HG03520 (cell line): ENCODE data around the gene DAAM2.

ENCODE experiments used
- ATAC-seq: cut with Tn5 transposase; IDR thresholded peaks from one replicate; pipeline ENCODE4 v1.9.1; 2021; ENCODE audit warnings: mild to moderate bottlenecking, moderate library complexity; ENCODE audit not compliant: unreplicated experiment

The DAAM2 gene

GRCh38 chr6:39881851-39882530 lies 89.8 kb downstream of the DAAM2 start:
- ATAC-seq, result no peak

- no peak for ATAC-seq
Measured at GRCh38 chr6:39882531-39882899, 90.3 kb downstream of the DAAM2 start.

- ATAC-seq, result no peak
Measured at GRCh38 chr6:39884696-39885095, 92.5 kb downstream of the DAAM2 start.

- no peak for ATAC-seq
Measured at GRCh38 chr6:39885691-39886090, 93.5 kb downstream of the DAAM2 start.

GRCh38 chr6:39886871-39887270 lies 94.7 kb downstream of the DAAM2 start:
- ATAC-seq, result no peak

GRCh38 chr6:39887692-39888450 lies 95.7 kb downstream of the DAAM2 start:
- no peak for ATAC-seq

DNA sequence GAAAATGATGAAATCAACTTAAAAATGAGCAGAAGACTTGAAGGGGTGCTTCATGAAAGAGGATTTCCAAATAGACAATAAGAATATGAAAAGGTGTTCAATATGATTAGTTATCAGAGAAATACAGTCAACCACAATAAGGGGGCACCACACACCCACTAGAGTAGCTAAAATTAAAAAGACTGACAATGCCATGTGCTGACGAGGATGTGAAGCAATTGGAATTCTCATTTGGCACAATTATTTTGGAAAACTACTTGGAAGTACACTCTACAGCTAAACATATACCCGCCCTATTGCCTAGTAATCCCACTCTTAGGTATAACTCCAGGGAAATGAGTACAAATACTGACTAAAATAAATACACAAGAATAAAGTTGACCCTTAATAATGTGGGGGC lies 97.1 kb downstream of the DAAM2 start:
- ATAC-seq, result no peak

DNA sequence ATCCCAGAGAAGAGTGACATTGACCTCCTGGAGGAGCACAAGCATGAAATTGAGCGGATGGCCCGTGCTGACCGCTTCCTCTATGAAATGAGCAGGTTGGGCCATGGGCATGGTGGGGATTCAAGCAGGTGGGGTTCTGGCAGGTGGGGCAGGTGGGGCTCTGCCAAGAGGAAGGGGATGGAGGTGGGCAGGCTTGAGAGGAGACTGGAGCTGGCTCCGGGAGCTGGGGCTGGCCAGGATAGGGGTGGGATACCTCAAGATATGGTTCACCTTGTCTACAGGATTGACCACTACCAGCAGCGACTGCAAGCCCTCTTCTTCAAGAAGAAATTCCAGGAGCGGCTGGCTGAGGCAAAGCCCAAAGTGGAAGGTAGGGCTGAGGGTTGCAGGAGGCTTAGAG lies 99.2 kb downstream of the DAAM2 start:
- no peak for ATAC-seq

DNA sequence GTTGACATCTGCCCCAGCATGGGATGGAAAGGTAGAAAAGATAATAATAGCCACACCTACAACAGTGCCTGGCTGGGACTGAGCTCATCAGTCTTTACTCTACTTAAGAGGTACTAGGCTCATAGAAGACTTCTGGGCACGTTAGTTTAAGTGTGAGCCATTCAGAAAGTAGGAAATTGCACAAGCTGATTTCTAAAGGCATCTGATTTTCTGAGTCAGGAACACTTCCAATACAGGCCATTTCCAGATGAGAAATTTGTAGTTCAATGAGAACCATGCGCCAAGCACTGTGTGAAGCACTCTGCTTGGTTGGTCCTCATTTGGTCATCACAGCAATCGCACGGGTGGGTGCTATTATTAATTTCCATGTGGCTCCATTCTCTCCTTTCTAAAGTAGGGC lies 99.8 kb downstream of the DAAM2 start:
- no peak for ATAC-seq

- no peak for ATAC-seq
Measured at GRCh38 chr6:39892490-39893129, 100.4 kb downstream of the DAAM2 start.

GRCh38 chr6:39893286-39893685 lies 101.1 kb downstream of the DAAM2 start:
- ATAC-seq, result no peak

GRCh38 chr6:39896701-39897100 lies 104.5 kb downstream of the DAAM2 start:
- no peak for ATAC-seq

DNA sequence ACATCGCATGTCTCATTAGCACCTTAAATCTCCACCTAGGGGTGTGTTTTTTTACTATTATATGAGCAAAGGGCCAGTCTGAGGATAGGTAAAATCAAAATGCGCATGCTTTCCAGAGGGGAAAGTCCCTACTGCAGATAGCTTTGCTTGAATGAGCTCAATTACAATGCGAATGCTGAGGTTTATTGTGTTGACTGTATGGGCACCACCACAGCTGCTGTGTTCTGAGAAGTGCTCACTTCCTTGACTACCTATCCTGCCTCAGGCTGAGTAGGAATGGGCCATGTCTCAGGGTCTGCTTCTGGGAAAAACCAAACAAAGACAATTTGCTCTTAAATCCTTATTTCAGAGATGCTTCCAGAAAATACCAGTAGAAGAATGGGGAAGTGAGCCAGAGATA lies 105.5 kb downstream of the DAAM2 start:
- no peak for ATAC-seq

DNA sequence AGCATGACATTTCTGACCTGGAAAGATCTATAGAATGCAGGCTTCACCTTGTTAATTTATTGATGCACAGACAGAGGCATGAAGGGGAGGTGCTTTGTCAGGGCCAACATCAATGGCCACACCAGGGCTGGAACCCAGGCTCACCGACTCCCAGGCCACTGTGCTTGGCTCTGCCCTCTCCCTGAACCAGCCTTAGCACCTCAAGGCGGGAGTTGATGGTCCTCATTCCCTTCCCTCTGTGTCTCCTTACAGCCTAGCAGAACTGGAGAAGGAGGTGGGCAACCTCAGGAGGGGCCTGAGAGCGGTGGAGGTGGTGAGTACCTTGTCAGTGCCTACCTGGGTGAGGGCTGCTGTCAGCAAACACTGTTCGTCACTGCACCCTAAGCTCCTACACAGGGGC lies 106.4 kb downstream of the DAAM2 start:
- ATAC-seq, result no peak

DNA sequence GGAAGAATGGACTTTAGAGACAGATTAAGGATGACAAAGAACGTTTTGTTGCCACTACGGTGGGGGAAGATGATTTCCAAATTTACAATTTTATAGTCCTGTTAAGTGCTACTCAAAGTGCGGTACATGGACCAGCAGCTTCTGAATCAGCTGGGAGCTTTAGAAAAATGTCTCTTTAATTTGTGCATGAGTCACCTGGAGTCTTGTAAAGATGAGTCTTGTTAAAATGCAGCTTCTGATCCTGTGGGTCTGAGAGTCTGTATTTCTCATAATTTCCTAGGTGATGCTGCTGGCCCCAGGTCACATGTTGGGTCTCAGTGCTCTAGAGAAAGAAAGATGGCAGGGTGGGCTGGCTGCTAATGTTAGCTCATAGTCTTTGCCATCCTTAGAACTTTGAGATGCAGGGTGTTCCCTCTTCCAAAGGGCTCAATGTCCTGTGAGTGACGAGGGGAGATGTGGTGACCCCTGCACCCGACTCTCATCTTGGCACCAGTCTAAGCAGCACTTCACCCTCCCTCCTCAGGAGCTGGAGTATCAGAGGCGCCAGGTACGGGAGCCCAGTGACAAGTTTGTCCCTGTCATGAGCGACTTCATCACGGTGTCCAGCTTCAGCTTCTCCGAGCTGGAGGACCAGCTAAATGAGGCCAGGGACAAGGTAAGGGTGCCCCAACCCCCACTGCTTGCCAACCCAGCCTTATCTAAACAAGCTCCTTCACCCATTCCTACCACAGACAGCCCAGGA lies 107.5 kb downstream of the DAAM2 start:
- ATAC-seq, result no peak

DNA sequence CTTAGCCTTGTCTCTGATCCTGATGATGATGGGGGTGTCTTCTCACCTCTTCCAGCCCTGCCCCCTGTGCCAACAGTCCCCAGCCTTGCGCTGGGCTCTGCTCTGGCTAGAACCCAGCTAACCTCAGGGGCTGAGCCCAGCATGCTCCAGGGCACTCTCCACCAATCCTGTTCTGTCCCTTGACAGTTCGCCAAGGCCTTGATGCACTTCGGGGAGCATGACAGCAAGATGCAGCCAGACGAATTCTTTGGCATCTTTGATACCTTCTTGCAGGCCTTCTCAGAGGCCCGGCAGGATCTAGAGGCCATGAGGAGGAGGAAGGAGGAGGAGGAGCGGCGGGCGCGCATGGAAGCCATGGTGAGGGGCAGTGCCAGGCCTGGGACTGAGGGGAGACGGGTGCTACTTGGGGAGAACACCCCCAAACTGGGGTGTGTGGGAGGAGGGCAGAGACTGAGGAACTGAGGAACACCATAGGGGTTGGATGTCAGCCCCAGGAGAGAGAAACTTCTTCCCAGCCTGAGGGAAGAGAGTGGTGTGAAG lies 109.0 kb downstream of the DAAM2 start:
- ATAC-seq, result no peak

GRCh38 chr6:39901670-39902069 lies 109.5 kb downstream of the DAAM2 start:
- ATAC-seq, result no peak

- ATAC-seq, result no peak
Measured at GRCh38 chr6:39902136-39902535, 110.0 kb downstream of the DAAM2 start.

GRCh38 chr6:39902786-39903465 lies 110.8 kb downstream of the DAAM2 start:
- no peak for ATAC-seq

GRCh38 chr6:39903656-39904055 lies 111.5 kb downstream of the DAAM2 start:
- ATAC-seq, result no peak
